K562 (cell line): Measurements from ENCODE around the gene CHCHD5. TPM values are rescaled to one million over a fixed set of nuclear protein-coding genes. Genes with fewer than 3 reads are reported as not detected.

Source experiments
- CTCF ChIP-seq, 3 experiments: IDR thresholded peaks in 2 of 3; conservative IDR thresholded peaks in 1 of 3; 2 replicates each; pipeline ENCODE4 v1.5.1; 2011 to 2012; ENCODE audit warnings: low read length in 3 of 3, mild to moderate bottlenecking in 3 of 3, control low read depth in 2 of 3, improper control_type of control experiment in 1 of 3, inconsistent platforms in 1 of 3, low read depth in 1 of 3, mixed read lengths in 1 of 3, moderate library complexity in 1 of 3; ENCODE audit not compliant: insufficient read depth in 2 of 3
- GATAD2A ChIP-seq: fragments of 450-650 bp; IDR thresholded peaks from 2 replicates; pipeline ENCODE4 v1.6.1; 2017
- PRDM10 ChIP-seq: fragments of 450-650 bp; IDR thresholded peaks from 2 replicates; pipeline ENCODE4 v1.6.1; 2018; ENCODE audit not compliant: partially characterized antibody
- USF1 ChIP-seq: sonication (generic); formaldehyde crosslinking; IDR thresholded peaks from 2 replicates; pipeline ENCODE4 v1.9.0; 2022; ENCODE audit warnings: mild to moderate bottlenecking, missing genetic modification reagents
- ZNF184 ChIP-seq: sonication (generic); formaldehyde crosslinking; IDR thresholded peaks from 2 replicates; pipeline ENCODE4 v1.5.0; 2020; ENCODE audit warnings: missing genetic modification reagents
- polyA plus RNA-seq, 8 experiments: library from polyadenylated mRNA; depleted of rRNA in 4 of 8; stranded (reverse) in 5 of 8; unstranded in 3 of 8; fragments of >200 nt; fragmentation: Nextera tagmentation in 2 of 8; fragmentation: Illumina TruSeq in 1 of 8; extraction: Ambion mirVana in 2 of 8; extraction: Trizol in 1 of 8; gene quantifications; 2 replicates each; pipeline versions ENCODE4 v1.2.1 to v1.2.3, GENCODE V29; 2011 to 2014; ENCODE audit warnings: inconsistent platforms in 1 of 8, missing spikeins in 1 of 8
- total RNA-seq, 7 experiments: library from RNA; depleted of rRNA in 6 of 7; stranded (reverse); fragments of >200 nt in 6 of 7; fragmentation: Illumina TruSeq in 2 of 7; extraction: Trizol in 2 of 7; gene quantifications; 2 replicates each; pipeline versions ENCODE4 v1.2.1 to v1.2.3, GENCODE V29; 2011 to 2021; ENCODE audit warnings: low replicate concordance in 1 of 7

Gene CHCHD5
- total and polyA plus RNA-seq, 9 of the 15 experiments (the other 6 are each of a cell fraction or from before 2014, with no cell fraction given) = 7.4 to 79.3 (median 33.4) TPM

GRCh38 chr2:112577756-112578155 lies 6.7 kb upstream of the CHCHD5 start (continued):
- peak; percentile 15 to 37 (median 36); a peak in 3 of 6 replicates for TF ChIP-seq CTCF (IDR thresholded peaks at IDR 0.05 in 2 of 3, conservative IDR thresholded peaks at IDR 0.05 in 1 of 3; ENCODE audit: insufficient read depth in 2 of 3, low read depth in 1 of 3, low read length in 3 of 3)
- no peak for TF ChIP-seq ZNF184 (CRISPR knock-in tag)
- no peak for TF ChIP-seq GATAD2A
- no peak for TF ChIP-seq USF1
- TF ChIP-seq PRDM10 = peak; percentile 9
